Neutrophil (primary cell): Measurements from ENCODE around the gene IFIT2.

Source experiments
- H3K27ac ChIP-seq: fragments of 200-600 bp; sonication (generic); 2 replicates; pipeline ENCODE4 v1.5.1; 2016; ENCODE audit warnings: mild to moderate bottlenecking, moderate library complexity
- H3K27me3 ChIP-seq: fragments of 200-600 bp; sonication (generic); 2 replicates; pipeline ENCODE4 v1.6.0; 2016; ENCODE audit warnings: mild to moderate bottlenecking
- H3K36me3 ChIP-seq: fragments of 200-600 bp; sonication (generic); 2 replicates; pipeline ENCODE4 v1.5.1; 2017
- H3K4me1 ChIP-seq, 2 experiments: fragments of 200-600 bp in 1 of 2; sonication (generic) in 1 of 2; 1 replicate in 1 of 2; 2 replicates in 1 of 2; pipeline versions ENCODE4 v1.5.1 to v1.6.1; 2013 to 2016; ENCODE audit warnings: low read depth in 1 of 2, low read length in 1 of 2, mild to moderate bottlenecking in 1 of 2, moderate library complexity in 1 of 2; ENCODE audit not compliant: control insufficient read depth in 1 of 2, insufficient read depth in 1 of 2
- H3K4me3 ChIP-seq, 2 experiments: fragments of 200-600 bp in 1 of 2; sonication (generic) in 1 of 2; 1 replicate in 1 of 2; 2 replicates in 1 of 2; pipeline ENCODE4 v1.5.1; 2013 to 2016; ENCODE audit warnings: low read depth in 1 of 2, low read length in 1 of 2, mild to moderate bottlenecking in 1 of 2, moderate library complexity in 1 of 2
- H3K9me3 ChIP-seq: fragments of 200-600 bp; sonication (generic); 2 replicates; pipeline ENCODE4 v1.5.1; 2016
- TF ChIP-seq, protein P1 (sequence below): fragments of 200-600 bp; sonication (generic); IDR thresholded peaks from 2 replicates; pipeline ENCODE4 v1.5.1; 2016; ENCODE audit warnings: antibody characterized with exemption

IFIT2 gene

DNA sequence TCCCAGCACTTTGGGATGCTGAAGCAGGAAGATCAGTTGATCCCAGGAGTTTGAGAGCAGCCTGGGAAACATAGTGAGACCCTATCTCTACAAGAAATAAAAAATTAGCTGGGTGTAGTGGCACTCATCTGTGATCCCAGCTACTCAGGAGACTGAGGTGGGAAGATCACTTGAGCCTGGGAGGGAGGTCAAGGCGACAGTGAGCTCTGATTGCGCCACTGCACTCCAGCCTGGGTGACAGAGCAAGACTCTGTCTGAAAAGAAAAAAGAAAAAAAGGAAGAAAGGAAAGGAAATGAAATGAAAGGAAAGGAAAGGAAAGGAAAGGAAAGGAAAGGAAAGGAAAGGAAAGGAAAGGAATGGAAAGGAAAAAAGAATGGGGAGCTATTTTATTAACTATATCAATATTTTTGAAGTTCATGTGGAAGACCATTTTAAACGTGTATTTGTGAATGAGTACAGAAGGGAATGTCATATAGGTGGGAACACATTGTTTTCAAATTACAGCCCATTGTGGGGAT is 7.1 kb upstream of the IFIT2 start:
- no peaks in the 10 kb centered on the region for H3K36me3 ChIP-seq
- H3K4me1 ChIP-seq, result peaks cover 32 to 38% of the 10 kb centered on the region in 2 experiments
- TF ChIP-seq, protein P1, sequence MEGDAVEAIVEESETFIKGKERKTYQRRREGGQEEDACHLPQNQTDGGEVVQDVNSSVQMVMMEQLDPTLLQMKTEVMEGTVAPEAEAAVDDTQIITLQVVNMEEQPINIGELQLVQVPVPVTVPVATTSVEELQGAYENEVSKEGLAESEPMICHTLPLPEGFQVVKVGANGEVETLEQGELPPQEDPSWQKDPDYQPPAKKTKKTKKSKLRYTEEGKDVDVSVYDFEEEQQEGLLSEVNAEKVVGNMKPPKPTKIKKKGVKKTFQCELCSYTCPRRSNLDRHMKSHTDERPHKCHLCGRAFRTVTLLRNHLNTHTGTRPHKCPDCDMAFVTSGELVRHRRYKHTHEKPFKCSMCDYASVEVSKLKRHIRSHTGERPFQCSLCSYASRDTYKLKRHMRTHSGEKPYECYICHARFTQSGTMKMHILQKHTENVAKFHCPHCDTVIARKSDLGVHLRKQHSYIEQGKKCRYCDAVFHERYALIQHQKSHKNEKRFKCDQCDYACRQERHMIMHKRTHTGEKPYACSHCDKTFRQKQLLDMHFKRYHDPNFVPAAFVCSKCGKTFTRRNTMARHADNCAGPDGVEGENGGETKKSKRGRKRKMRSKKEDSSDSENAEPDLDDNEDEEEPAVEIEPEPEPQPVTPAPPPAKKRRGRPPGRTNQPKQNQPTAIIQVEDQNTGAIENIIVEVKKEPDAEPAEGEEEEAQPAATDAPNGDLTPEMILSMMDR, result no peak
- H3K27me3 ChIP-seq, result no peaks in the 10 kb centered on the region
- peak overlapping the region; percentile 89 for H3K27ac ChIP-seq
- H3K4me3 ChIP-seq, result peak overlapping the region in 1 of 2 experiments; percentile 45
- H3K9me3 ChIP-seq, result no peaks in the 10 kb centered on the region

DNA sequence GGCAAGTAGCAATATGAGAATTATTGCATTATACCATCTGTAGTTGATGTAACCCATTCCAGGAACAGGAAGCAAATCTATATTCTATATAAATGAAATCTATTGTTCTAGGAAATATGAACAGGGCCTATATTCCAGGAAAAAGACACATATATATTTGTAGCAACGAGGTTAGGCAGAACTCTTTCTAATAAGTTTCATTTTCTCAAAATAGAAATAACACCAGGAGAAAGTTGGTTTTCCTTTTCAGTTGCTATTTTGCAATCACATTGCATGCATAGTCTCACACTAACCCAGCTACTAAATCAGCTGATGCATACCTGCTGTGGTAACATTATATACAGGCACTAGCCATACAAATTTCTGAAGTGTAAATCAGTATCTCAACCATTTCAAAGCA is 6.2 kb upstream of the IFIT2 start:
- peaks cover 33 to 42% of the 10 kb centered on the region in 2 experiments for H3K4me1 ChIP-seq
- peak overlapping the region; percentile 89 for H3K27ac ChIP-seq
- H3K36me3 ChIP-seq, result no peaks in the 10 kb centered on the region
- no peaks in the 10 kb centered on the region for H3K27me3 ChIP-seq
- H3K4me3 ChIP-seq, result peak overlapping the region; percentile 45 to 46
- H3K9me3 ChIP-seq, result no peaks in the 10 kb centered on the region
- TF ChIP-seq, protein P1, result no peak

GRCh38 chr10:89296220-89296648 is 5.6 kb upstream of the IFIT2 start:
- Histone ChIP-seq H3K4me3 (peak overlapping the region; percentile 45 to 46), H3K4me1 (peaks cover 39 to 48% of the 10 kb centered on the region in 2 experiments)

DNA sequence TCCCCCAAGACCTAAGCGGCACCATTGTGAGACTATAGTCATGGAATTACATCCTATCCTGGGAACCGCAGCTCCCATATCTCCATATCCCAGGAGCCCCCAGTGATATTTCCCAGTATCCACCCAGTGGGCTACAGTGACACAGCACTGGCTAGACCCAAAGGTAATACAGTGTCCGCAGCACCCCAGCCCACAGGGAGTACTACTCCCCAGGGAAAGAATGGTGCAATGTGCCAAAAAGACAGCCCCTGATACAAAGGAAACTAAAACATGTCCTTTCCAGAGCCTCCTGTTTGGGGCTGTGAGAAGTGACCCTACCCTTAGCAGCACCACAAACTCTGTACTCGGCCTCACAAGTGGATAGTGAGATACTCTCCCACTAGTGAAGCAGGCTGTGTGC is 4.5 kb upstream of the IFIT2 start:
- Histone ChIP-seq H3K36me3 (no peaks in the 10 kb centered on the region), H3K4me1 (peaks cover 49 to 50% of the 10 kb centered on the region in 2 experiments), H3K27me3 (no peaks in the 10 kb centered on the region), H3K27ac (peak overlapping the region; percentile 89), H3K4me3 (no peak overlapping the region), H3K9me3 (no peaks in the 10 kb centered on the region)
- TF ChIP-seq, protein P1, result no peak

More at GRCh38 chr10:89296220-89296648, 5.6 kb upstream of the IFIT2 start:
- H3K36me3 ChIP-seq, result no peaks in the 10 kb centered on the region
- H3K27me3 ChIP-seq, result no peaks in the 10 kb centered on the region
- peak overlapping the region; percentile 89 for H3K27ac ChIP-seq
- no peaks in the 10 kb centered on the region for H3K9me3 ChIP-seq
- TF ChIP-seq, protein P1, result no peak

- Histone ChIP-seq H3K4me3 (no peak overlapping the region), H3K4me1 (peaks cover 50 to 54% of the 10 kb centered on the region in 2 experiments), H3K27ac (no peak overlapping the region), H3K36me3 (no peaks in the 10 kb centered on the region), H3K27me3 (no peaks in the 10 kb centered on the region), H3K9me3 (no peaks in the 10 kb centered on the region)
- TF ChIP-seq, protein P1, result no peak
Observed at GRCh38 chr10:89297791-89298190, 4.1 kb upstream of the IFIT2 start.
